IPS DF 4.7 (cell line): ENCODE measurements around the gene TRIM9.

Experiments used
- DNase-seq: peaks from one replicate; pipeline ENCODE4 v3.0.0-alpha.2; 2013; ENCODE audit warnings: low spot score; ENCODE audit errors: extremely low read depth

The TRIM9 gene

GRCh38 chr14:50936016-50936340 lies 158.9 kb downstream of the TRIM9 start:
- no peak for DNase-seq

- DNase-seq, result no peak
These were observed 159.5 kb downstream of the TRIM9 start for GRCh38 chr14:50935126-50936015.

DNA sequence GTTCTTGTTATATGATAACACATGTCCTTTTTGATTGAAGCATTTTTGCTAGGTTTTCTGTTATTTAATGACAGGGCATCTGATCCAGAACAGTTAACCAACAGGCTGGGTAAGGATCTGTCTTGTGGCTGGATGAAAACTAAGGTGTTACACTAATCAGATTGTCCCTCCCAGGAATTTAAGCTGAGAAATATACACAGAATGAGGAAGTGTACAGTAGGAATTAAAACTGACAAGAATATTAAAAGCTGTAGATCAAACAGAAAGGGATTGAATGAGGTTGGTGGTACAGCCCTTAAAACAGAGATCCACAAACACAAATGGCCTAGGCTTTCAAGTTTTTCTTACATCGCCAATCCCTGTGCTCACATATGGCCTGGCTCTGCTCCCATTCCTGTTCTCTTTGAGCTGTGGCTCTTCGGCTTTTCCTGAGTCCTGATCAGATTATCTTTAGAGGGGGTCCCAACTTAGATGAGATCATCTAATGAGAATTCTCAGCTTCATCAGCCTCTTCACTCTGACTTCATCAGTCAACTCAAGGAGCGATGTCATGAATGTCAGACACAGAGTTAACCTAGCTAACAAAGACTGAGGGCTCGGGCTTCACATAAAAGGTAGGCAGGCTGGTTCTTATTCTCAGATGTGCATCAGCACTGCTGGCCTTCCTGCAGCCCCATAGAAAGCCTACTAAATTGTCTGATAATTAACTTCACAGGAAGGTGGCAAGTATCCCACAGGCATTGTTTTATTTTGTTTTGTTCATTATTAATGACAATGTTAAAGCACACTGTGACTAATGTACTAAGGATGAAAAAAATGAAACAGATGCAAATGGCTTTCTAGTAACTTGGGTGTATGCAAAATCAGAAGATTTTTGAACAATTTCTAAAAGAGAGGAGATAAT lies 162.1 kb downstream of the TRIM9 start:
- no peak for DNase-seq

DNA sequence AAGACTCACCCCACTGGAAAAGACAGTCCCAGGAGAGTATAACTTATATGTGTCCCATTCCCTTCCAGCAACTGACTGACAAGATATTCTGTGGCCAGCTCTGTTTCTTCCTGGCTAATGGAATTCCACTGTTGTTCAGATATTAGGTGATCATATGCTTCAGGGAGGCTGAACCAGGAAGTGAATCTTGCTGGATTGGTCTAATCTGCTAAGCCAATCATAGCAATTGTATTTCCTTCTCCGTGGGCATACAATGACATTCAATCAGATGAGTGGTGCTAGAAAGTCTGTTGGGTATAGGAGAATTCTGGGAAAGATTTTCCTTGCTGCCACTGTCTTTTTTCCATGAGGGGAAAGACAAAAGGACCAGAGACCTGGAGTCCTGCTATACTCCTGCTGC lies 162.7 kb downstream of the TRIM9 start:
- DNase-seq, result no peak

DNA sequence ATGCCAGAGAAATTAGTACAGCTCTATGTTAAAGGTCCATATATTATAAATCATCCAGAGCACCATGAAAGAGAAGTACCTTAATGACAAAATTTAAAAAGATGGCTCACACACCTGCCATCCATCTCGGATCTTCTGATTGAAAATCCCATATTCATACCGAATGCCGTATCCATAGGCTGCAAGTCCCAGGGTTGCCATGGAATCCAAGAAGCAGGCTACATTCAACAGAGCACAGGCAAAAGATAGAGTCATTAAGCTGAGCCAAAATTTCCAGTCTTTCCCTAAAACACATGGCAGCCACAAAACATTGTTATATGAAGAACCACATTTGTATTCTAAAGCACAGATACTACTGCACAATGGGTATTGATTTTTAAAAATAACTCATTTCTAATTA lies 163.3 kb downstream of the TRIM9 start:
- DNase-seq, result no peak

DNA sequence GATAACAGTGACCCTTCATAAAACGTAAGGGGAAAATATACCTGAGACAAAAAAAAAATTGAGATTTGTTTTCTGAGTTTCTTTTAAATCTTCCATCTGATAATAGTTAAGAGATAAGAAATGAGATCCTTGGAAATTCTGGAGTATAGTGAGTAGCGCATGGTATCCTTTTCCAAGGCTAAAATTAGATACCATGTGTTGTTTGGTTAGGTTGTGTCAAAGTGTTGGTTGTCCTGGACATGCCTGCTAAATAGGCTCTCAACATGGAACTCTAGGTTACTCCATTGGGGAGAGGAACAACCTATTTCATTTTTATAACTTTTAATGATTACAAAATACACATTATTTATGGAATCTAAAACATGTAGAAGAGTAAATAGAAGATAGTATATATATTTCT lies 165.4 kb downstream of the TRIM9 start:
- no peak for DNase-seq

DNA sequence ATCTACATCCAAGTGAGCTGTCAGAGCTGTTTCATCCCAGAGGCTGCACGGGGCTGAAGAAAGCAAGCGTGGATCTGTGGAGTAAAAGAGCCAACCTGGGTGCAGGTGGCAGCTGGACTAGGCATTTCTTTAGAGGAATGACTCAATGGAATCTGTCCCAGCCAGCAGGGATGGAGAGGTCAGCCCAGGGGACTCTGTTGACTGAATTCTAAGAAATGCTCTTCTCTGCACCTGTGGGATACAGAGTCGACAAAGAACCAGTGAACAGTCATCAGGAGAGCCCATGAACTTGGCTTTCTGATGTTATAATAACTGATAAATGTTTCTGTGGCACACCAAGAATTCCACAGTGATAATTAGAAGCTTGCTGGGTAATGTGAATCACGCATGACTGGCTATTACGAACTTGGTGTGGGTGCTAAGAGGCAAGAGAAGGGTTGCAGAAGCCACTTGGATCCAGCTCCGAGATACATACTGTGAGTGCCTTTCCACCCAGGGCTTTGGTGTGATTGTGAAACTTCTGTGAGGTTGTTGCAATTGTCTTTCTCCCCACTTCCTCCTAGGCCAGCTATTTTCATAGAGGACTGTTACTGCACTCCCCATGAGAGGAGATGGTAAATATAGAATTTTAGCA lies 166.8 kb downstream of the TRIM9 start:
- DNase-seq, result no peak

- DNase-seq, result no peak
These were observed 168.0 kb downstream of the TRIM9 start for GRCh38 chr14:50926851-50927386.
